GM20431 (cell line): Measurements from ENCODE around the gene PSMD2.

ENCODE experiments used
- in situ Hi-C: fragments of 300-500 bp; cut with MseI, MboI; formaldehyde crosslinking; loops from one replicate; pipeline ENCODE4 v1.15.0; 2020; ENCODE audit warnings: low sequenced_read_pairs; ENCODE audit not compliant: unreplicated experiment

Gene PSMD2

DNA sequence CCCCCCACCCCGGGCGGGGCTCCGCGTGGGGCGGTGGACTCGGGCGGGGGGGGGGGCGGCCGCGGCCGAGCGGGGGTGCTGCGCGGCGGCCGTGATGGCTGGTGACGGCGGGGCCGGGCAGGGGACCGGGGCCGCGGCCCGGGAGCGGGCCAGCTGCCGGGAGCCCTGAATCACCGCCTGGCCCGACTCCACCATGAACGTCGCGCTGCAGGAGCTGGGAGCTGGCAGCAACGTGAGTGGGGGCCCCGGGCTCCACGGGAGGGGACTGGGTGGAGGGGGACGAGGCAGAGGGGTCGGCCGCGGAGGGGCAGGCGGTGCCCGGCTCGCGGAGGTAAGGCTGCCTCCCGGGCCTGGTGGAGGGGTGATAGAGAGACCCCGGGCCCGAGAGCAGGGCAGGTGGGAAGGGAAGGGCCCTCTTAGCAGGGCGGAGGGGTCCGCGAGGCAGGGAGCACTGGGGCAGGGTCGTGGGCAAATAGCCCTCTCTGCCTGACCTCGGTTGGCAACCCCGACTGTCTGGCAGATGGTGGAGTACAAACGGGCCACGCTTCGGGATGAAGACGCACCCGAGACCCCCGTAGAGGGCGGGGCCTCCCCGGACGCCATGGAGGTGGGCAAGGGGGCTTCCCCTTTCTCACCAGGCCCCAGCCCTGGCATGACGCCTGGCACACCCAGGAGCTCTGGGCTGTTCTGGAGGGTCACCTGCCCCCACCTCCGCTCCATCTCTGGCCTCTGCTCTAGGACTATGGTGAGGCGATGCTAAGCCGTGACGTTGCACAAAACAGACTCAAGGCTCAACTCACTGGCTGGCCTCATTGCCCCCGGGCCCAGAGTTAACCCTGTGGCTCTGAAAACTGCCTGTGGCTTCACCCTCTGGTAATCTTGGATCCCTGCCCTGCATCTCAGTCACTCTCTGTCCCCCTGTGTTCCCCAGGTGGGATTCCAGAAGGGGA is 22.8 kb upstream of the PSMD2 start, which contains the start of gene ECE2:
Gene ECE2, plus strand, starts transcription at position 62 of the 950 bp plus-strand sequence. Its CDS starts 132 bp downstream, at position 194.
- in situ Hi-C loops: no loop called here

DNA sequence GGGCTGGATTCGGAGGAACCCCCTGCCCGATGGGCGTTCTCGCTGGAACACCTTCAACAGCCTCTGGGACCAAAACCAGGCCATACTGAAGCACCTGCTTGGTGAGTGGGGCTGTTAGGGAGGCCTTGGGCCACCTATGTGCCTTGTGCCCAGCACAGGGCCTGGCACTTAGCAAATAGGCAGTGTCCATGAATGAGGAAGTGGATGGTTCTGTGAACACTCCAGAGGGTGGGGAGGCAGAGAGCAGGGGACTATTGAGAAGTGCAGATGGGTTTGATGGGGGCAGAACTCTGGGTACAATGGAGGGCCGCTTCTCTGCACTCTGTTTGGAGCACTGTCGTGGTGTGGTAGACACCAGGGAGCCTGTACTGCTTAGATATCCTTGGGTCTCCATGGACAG is 21.7 kb upstream of the PSMD2 start:
- in situ Hi-C loops: no loop called here

DNA sequence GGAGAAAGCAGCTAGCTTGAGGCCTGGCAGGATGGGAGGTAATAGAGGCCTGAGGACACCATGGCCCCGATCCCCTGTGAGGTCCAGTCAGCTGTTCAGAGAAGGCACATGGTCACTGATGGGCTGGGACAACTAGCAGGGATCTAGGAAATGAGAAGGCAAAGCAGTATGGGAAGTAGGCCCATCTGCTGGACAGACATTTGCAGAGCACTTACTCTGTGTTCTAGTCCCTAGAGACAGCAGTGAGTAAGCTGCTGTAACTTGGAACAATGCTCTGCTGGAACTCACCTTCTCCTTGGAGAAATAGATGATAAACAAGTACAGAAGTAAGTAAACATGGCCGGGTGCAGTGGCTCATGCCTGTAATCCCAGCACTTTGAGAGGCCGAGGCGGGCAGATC is 16.1 kb upstream of the PSMD2 start:
- in situ Hi-C loops: loop anchor here (10.0 kb wide), 1 partner anchor 388 kb away; no protein-coding TSS in a partner anchor

DNA sequence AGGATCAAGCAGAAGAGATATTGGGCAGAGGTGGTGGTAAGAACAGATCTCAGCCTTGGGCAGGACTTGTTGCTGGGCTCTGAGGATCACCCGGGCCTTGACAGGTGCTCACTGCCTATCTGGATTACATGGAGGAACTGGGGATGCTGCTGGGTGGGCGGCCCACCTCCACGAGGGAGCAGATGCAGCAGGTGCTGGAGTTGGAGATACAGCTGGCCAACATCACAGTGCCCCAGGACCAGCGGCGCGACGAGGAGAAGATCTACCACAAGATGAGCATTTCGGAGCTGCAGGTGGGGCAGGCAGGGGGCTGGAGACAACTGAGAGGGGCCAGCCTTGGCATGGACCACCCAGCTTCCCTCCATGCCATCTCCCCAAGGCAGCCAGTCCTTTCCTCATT is 15.4 kb upstream of the PSMD2 start:
- in situ Hi-C loops: loop anchor here (10.0 kb wide), 1 partner anchor 389 kb away; no protein-coding TSS in a partner anchor

DNA sequence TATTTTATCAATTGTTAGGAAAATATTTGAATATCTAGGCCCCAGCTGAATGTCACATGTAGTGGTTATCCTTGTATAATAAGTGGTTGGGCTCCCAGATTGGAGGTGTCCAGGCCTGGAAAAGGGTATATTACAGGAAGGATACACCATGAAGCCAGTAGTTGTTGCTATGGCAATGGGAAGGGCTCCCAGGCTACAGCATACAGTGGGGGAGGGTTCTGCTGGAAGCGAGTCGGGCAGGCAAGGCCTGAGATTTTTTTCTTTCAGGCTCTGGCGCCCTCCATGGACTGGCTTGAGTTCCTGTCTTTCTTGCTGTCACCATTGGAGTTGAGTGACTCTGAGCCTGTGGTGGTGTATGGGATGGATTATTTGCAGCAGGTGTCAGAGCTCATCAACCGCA is 14.3 kb upstream of the PSMD2 start:
- in situ Hi-C loops: loop anchor here (10.0 kb wide), 1 partner anchor 390 kb away; no protein-coding TSS in a partner anchor

DNA sequence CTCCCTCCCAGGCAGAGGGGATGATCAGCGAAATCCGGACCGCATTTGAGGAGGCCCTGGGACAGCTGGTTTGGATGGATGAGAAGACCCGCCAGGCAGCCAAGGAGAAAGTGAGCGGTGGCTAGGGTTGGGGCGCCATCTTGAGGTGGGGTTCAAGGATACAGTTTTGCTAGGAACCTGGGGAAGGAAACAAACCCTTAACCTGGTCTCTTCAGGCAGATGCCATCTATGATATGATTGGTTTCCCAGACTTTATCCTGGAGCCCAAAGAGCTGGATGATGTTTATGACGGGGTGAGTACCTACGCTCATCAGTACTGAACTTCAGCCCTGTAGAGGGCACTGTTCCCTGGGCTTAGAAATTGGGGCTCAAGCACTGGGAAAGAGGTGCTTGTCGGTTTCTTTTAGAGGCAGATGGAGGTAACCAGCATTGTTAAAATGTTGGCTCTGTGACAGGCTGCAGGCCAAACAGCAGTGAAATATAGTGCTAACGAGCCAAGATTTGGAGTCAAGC is 9.6 kb upstream of the PSMD2 start:
- in situ Hi-C loops: loop anchor here (10.0 kb wide), 1 partner anchor 395 kb away; no protein-coding TSS in a partner anchor

DNA sequence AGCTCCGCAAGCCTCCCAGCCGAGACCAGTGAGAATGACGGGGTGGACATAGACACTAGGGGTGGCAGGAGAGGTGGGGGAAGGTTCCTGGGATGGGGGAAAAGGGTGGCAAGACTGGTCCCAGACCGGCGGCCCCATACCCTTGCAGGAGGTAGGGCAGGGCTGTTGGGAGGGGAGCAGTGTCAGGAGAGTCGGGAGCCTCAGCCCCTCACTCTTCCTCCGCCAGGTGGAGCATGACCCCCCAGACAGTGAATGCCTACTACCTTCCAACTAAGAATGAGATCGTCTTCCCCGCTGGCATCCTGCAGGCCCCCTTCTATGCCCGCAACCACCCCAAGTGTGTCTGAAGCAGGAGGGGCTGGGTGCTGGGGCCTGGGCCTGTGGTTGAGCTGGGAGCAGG is 8.7 kb upstream of the PSMD2 start:
- in situ Hi-C loops: no loop called here

DNA sequence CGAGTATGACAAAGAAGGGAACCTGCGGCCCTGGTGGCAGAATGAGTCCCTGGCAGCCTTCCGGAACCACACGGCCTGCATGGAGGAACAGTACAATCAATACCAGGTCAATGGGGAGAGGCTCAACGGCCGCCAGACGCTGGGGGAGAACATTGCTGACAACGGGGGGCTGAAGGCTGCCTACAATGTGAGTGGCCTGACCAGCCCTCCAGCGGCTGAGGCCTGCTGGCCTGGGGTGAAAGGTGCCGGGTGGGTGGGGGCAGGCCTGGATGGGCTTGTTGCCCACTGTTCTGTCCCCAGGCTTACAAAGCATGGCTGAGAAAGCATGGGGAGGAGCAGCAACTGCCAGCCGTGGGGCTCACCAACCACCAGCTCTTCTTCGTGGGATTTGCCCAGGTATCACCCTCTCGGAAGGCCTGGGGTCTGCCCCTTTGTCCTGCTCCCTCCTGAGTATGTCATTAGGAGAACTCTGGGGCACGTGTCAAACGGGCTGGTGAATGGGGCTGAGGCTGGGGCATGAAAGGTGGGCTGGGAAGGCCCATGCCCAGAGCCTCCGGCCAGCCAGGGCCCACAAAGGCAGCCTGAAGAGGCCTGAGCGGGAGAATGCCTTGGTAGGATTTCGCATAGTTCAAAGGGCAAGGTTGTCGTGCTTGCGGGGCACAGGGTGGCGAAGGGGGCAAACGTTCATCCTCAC is 7.8 kb upstream of the PSMD2 start:
- in situ Hi-C loops: no loop called here

DNA sequence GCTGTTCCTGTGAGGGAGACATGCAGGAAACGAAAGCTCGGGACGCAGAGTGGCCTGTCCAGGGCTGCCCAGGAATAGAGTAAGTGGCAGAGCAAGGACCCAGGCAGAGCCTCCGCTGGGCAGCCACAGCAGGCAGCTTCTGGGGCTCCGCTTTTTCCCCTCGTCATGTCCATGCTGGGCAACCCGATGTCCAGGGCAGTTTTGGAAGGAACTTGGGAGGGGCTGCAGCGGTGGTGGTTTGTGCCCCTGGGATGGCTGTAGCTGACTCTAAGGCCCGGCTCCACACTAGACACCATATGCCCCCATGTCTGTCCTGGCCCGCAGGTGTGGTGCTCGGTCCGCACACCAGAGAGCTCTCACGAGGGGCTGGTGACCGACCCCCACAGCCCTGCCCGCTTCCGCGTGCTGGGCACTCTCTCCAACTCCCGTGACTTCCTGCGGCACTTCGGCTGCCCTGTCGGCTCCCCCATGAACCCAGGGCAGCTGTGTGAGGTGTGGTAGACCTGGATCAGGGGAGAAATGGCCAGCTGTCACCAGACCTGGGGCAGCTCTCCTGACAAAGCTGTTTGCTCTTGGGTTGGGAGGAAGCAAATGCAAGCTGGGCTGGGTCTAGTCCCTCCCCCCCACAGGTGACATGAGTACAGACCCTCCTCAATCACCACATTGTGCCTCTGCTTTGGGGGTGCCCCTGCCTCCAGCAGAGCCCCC is 7.1 kb upstream of the PSMD2 start:
- in situ Hi-C loops: no loop called here

DNA sequence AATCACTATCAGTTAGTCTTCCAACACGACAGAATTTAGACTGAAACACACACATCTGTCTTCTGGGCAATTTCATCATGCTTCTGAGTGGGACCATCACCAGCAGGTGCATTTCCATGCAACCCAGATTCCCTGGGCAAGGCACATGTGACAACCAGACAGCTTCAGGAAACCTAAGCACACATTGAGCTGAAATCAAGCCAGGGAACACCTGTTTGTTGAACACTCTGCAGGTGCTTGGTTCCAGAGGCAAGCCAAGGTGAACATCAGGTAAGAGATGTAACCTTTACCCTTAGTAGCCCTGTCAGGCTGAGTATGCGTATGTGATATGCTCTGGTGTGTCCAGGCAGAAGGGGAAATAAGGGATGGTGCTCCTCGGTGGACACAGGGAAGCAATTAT is 3.3 kb upstream of the PSMD2 start:
- in situ Hi-C loops: no loop called here

DNA sequence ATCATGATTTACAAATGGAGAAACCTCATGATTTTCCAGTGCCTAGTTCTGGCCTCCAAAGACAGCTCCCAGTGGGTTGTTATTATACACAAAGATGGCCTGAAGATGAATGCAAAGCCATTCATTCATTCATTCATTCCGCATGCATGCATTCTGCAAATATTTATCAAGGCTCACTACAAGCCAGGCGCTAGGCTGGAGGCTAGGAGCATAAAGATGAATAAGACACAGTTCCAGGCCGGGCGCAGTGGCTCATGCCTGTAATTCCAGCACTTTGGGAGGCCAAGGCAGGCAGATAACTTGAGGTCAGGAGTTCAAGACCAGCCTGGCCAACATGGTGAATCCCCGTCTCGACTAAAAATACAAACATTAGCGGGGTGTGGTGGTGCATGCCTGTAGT is 2.4 kb upstream of the PSMD2 start:
- in situ Hi-C loops: no loop called here

DNA sequence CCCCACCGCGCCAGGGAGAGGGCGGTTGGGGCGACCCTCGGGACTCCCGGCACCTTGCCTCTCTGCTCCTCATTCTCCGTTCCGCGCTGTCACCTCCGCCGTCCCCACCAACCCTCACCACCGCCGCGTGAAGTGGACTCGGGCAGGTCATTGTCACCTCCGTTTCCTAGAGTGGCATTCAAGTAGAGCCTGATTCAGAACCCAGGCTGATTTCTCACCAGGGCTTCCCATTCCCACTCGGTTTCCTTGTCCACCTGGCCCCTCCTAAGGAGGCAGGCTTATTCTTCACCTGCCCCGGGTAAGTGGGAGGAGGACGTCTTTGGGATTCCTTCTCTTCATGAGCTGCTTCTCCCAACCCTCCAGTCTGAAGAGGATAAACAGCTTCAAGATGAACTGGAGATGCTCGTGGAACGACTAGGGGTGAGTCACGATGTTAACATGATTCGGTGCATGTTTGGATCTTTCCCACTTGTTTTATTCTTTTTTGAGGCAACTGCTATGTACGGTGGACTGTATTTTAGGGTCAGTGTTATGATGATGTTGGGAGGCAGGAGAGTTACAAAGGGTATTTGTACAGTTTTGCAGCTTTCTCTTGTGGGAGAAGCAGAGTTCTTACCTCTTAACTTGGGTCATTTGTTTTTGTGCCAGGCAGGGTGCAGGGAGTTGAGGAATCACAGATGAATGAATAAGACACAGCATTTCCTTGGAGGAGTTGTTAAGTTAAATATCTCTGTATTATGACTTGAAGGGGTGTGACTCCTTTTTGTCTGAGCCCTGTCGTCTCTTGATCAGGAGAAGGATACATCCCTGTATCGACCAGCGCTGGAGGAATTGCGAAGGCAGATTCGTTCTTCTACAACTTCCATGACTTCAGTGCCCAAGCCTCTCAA is 692 bp downstream of the PSMD2 start:
- in situ Hi-C loops: no loop called here

DNA sequence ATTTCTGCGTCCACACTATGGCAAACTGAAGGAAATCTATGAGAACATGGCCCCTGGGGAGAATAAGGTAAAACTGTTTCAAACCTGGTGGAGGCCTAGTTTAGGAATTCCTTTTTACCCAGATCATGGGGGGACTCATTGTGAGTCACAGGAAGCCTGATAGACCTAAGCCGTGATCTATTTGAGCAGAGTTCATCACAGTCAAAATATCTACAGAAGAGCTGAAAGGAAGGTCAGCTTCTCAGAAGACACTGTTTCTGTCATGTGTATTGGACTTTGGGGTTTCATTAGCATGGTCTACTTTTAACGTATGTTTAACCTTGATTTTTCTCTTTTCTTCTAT is 1.3 kb downstream of the PSMD2 start:
- in situ Hi-C loops: no loop called here

DNA sequence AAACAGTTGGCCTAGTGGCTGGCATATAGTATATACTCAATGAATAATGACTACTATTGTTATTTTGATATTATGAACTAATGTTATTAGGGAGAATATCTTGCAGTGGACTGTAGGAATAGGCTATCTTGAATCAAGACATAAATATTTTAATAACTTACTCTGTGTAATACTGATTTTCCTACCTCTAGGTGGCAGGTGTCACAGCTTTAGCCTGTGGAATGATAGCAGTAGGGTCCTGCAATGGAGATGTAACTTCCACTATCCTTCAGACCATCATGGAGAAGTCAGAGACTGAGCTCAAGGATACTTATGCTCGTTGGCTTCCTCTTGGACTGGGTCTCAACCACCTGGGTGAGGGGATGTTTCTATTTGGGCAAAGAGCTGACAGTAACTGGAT is 6.5 kb downstream of the PSMD2 start:
- in situ Hi-C loops: no loop called here

DNA sequence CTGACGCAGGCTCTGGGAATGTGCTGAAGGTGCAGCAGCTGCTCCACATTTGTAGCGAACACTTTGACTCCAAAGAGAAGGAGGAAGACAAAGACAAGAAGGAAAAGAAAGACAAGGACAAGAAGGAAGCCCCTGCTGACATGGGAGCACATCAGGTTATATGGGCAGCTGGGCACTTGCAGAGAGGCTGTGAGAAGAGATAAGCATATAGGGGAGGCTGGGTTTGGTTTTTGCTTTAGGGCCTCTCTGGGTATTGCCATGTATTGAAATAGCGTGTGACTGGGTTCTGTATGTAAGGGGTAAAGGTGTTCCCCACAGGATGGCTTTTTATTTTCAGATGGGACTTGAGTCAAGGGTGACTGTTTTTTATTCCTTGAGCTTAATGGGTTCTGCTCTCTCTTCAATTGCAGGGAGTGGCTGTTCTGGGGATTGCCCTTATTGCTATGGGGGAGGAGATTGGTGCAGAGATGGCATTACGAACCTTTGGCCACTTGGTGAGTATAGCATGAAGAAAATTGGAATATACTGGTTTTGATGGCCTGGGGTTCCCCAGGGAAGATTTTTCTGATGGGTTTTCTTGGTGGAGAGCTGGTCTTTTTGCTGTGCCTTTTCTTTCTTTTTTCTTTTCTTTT is 7.4 kb downstream of the PSMD2 start:
- in situ Hi-C loops: no loop called here

DNA sequence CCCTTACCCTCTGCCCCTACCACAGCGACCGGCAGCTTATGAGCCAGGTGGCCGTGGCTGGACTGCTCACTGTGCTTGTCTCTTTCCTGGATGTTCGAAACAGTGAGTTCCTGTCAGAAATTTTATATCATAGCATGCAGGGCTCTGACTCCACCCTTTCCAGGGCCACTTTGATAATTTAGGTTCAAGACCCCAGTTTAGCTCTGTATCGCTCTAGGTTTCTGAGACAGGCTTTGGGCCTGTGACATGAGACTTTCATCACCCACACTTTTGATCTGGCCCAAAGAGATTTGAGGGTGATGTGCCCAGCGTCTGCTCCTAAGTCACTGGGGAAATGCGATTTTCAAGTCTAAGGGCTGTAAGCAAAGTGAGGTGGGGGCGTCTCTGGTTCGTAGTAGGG is 8.9 kb downstream of the PSMD2 start:
- in situ Hi-C loops: no loop called here

DNA sequence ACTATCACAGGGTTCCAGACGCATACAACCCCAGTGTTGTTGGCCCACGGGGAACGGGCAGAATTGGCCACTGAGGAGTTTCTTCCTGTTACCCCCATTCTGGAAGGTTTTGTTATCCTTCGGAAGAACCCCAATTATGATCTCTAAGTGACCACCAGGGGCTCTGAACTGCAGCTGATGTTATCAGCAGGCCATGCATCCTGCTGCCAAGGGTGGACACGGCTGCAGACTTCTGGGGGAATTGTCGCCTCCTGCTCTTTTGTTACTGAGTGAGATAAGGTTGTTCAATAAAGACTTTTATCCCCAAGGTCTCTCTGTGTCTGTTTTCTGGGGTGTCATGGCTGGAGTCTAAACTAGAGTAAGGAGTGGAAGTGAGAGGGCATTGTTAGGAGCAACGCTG is 9.7 kb downstream of the PSMD2 start:
- in situ Hi-C loops: no loop called here

DNA sequence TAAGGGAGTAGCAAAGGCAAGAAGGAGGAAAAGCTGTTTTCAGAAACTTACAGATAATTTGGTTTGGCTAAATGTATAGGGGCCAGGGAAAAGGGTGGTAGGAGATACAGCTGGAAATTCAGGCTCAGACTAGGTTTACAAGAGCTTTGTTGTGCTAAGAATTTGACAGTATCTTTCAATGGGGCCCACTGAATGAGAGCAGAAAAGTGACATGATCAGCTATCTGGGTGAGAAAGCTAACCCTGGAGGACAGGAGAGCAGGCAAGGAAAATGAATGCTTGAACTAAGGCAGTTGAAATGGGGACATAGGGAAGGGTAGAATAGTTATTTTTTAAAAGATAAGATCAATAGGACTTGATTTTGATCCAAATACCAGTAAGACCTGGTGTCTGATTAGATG is 12.6 kb downstream of the PSMD2 start:
- in situ Hi-C loops: no loop called here

DNA sequence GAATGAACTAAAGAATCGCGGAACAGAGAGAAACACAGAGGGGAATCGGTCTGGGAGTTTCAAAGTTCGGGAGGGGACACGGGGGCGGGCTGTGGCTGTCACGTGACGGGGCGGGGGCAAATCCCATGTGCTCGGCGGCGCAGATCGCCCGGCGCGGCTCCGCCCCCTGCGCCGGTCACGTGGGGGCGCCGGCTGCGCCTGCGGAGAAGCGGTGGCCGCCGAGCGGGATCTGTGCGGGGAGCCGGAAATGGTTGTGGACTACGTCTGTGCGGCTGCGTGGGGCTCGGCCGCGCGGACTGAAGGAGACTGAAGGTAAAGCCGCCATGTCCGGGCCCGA is 15.3 kb downstream of the PSMD2 start, which contains the start of gene EIF4G1:
Gene EIF4G1, plus strand, starts transcription at position 244 of the 337 bp plus-strand sequence. CDS start 1,191 bp downstream, outside the sequence.
- in situ Hi-C loops: no loop called here
